K562 (cell line): ENCODE measurements around the gene WFDC12. TPM values are rescaled to one million over a fixed set of nuclear protein-coding genes. Genes with fewer than 3 reads are reported as not detected.

ENCODE experiments used
- ATAC-seq: fragments of 200-7000 bp; cut with Tn5 transposase; 3 replicates; pipeline ENCODE4 v1.9.1; 2020; ENCODE audit warnings: moderate library complexity
- BruUV-seq: library from RNA; stranded (reverse); fragments of 400-500 nt; replicated peaks from 2 replicates; lab custom pipeline; 2021; lab: Mats Ljungman, UMichigan
- CTCF ChIA-PET: fragments of 300-600 bp; formaldehyde crosslinking; extraction: SDS; loops from one replicate; lab custom pipeline; 2021; ENCODE audit warnings: low intra/inter-chr PET ratio; lab: Yijun Ruan, JAX
- POLR2A ChIA-PET: fragments of 300-600, 350-650 bp; sonication (Branson Sonifier 250); formaldehyde crosslinking; extraction: SDS; loops from one replicate; lab custom pipeline; 2021; ENCODE audit warnings: antibody characterized with exemption, inconsistent platforms; lab: Yijun Ruan, JAX
- DNase-seq, 4 experiments: peaks; one replicate each; pipeline versions ENCODE4 v3.0.0 to v3.0.0-alpha.2; 2011 to 2018; ENCODE audit warnings: low spot score in 3 of 4, mixed read lengths in 3 of 4; ENCODE audit errors: extremely low read depth in 1 of 4
- FAIRE-seq: peaks from 2 replicates; lab custom pipeline; 2011; peaks lifted over from hg19 to GRCh38; lab: Jason Lieb, UNC
- H2AFZ ChIP-seq: 2 replicates; pipeline ENCODE4 v1.6.0; 2011; ENCODE audit warnings: low read depth, low read length, control low read depth, inconsistent platforms
- H3K27ac ChIP-seq: fragments of 200-600 bp; 3 replicates; pipeline ENCODE4 v1.8.0; 2011; ENCODE audit warnings: low read depth, mild to moderate bottlenecking, control low read depth, inconsistent platforms, low read length, moderate library complexity, mixed read lengths; ENCODE audit errors: extremely low read depth
- H3K27me3 ChIP-seq, 2 experiments: fragments of 300-600 bp in 1 of 2; 2 replicates in 1 of 2; 3 replicates in 1 of 2; pipeline versions ENCODE4 v1.6.0 to v1.8.0; 2011; ENCODE audit warnings: inconsistent platforms in 2 of 2, low read length in 2 of 2, mild to moderate bottlenecking in 1 of 2, mixed read lengths in 1 of 2, moderate library complexity in 1 of 2; ENCODE audit not compliant: control insufficient read depth in 2 of 2, insufficient read depth in 2 of 2
- H3K36me3 ChIP-seq: fragments of 300-600 bp; 3 replicates; pipeline ENCODE4 v1.8.0; 2011; ENCODE audit warnings: mild to moderate bottlenecking, low read length, inconsistent platforms; ENCODE audit not compliant: control insufficient read depth, insufficient read depth
- H3K4me1 ChIP-seq, 2 experiments: fragments of 200-600 bp in 1 of 2; replicated peaks in 1 of 2; 2 replicates in 1 of 2; 3 replicates in 1 of 2; pipeline versions ENCODE4 v1.5.1 to v1.8.0; 2011; ENCODE audit warnings: inconsistent platforms in 2 of 2, low read length in 2 of 2, mild to moderate bottlenecking in 1 of 2, mixed read lengths in 1 of 2, moderate library complexity in 1 of 2; ENCODE audit not compliant: control insufficient read depth in 2 of 2, insufficient read depth in 2 of 2
- H3K4me2 ChIP-seq: 2 replicates; pipeline ENCODE4 v1.6.1; 2011; ENCODE audit warnings: low read length, control low read depth, inconsistent platforms, mixed read lengths; ENCODE audit not compliant: insufficient read depth
- H3K4me3 ChIP-seq: fragments of 200-600 bp; sonication (generic), shearing (Covaris generic); 2 replicates; pipeline ENCODE4 v1.5.1; 2016; ENCODE audit warnings: control low read depth, inconsistent platforms
- H3K79me2 ChIP-seq: fragments of 200-600 bp; 3 replicates; pipeline ENCODE4 v1.8.0; 2011; ENCODE audit warnings: low read length, inconsistent platforms; ENCODE audit not compliant: control insufficient read depth, insufficient read depth
- H3K9ac ChIP-seq, 2 experiments: 2 replicates each; pipeline versions ENCODE4 v1.6.0 to v1.6.1; 2011; ENCODE audit warnings: low read depth in 2 of 2, low read length in 2 of 2, control low read depth in 1 of 2, inconsistent platforms in 1 of 2, mild to moderate bottlenecking in 1 of 2, mixed read lengths in 1 of 2; ENCODE audit not compliant: insufficient read depth in 1 of 2
- H3K9me1 ChIP-seq: one replicate; pipeline ENCODE4 v1.6.0; 2011; ENCODE audit warnings: inconsistent platforms, mild to moderate bottlenecking, low read length, moderate library complexity; ENCODE audit not compliant: control insufficient read depth, insufficient read depth
- H3K9me3 ChIP-seq: replicated peaks from 2 replicates; pipeline ENCODE4 v1.5.1; 2011; ENCODE audit warnings: low read depth, low read length, inconsistent platforms; ENCODE audit not compliant: control insufficient read depth, insufficient read depth
- H4K20me1 ChIP-seq: replicated peaks from 2 replicates; pipeline ENCODE4 v1.6.1; 2011; ENCODE audit warnings: low read length, inconsistent platforms, mixed read lengths; ENCODE audit not compliant: control insufficient read depth, insufficient read depth
- MECOM ChIP-seq: fragments of 250-450 bp; sonication (Bioruptor Pico); IDR thresholded peaks from 2 replicates; pipeline ENCODE4 v1.8.0; 2022; ENCODE audit warnings: inconsistent platforms
- WGBS: fragments of 100-300 bp; shearing (Covaris generic); methylation state at CpG from one replicate; pipeline ENCODE4 v1.1.6; 2016; ENCODE audit warnings: low coverage, mixed read lengths; ENCODE audit not compliant: insufficient coverage; ENCODE audit errors: missing lambda C conversion rate; 5-methylcytosine and 5-hydroxymethylcytosine counted together
- in situ Hi-C: fragments of 300-500 bp; cut with MboI; formaldehyde crosslinking; loops from 4 replicates; pipeline ENCODE4 v1.15.0; 2018; ENCODE audit warnings: inconsistent platforms, mixed read lengths
- intact Hi-C: fragments of 100-400 bp; cut with micrococcal nuclease; formaldehyde crosslinking; loops from 2 replicates; pipeline ENCODE4 v1.14.2; 2022
- polyA plus RNA-seq, 8 experiments: library from polyadenylated mRNA; depleted of rRNA in 4 of 8; stranded (reverse) in 5 of 8; unstranded in 3 of 8; fragments of >200 nt; fragmentation: Nextera tagmentation in 2 of 8; fragmentation: Illumina TruSeq in 1 of 8; extraction: Ambion mirVana in 2 of 8; extraction: Trizol in 1 of 8; gene quantifications; 2 replicates each; pipeline versions ENCODE4 v1.2.1 to v1.2.3, GENCODE V29; 2011 to 2014; ENCODE audit warnings: inconsistent platforms in 1 of 8, missing spikeins in 1 of 8
- total RNA-seq, 7 experiments: library from RNA; depleted of rRNA in 6 of 7; stranded (reverse); fragments of >200 nt in 6 of 7; fragmentation: Illumina TruSeq in 2 of 7; extraction: Trizol in 2 of 7; gene quantifications; 2 replicates each; pipeline versions ENCODE4 v1.2.1 to v1.2.3, GENCODE V29; 2011 to 2021; ENCODE audit warnings: low replicate concordance in 1 of 7
- TF ChIP-seq, protein P1 (sequence below): sonication (generic); formaldehyde crosslinking; IDR thresholded peaks from 2 replicates; pipeline ENCODE4 v1.8.1; 2023; ENCODE audit warnings: mild to moderate bottlenecking, missing genetic modification reagents
- TF ChIP-seq, protein P2 (sequence below): fragments of 450-650 bp; IDR thresholded peaks from 2 replicates; pipeline ENCODE4 v1.6.1; 2016

WFDC12 gene
- total and polyA plus RNA-seq, 9 of the 15 experiments (the other 6 are each of a cell fraction or from before 2014, with no cell fraction given), result not detected

DNA sequence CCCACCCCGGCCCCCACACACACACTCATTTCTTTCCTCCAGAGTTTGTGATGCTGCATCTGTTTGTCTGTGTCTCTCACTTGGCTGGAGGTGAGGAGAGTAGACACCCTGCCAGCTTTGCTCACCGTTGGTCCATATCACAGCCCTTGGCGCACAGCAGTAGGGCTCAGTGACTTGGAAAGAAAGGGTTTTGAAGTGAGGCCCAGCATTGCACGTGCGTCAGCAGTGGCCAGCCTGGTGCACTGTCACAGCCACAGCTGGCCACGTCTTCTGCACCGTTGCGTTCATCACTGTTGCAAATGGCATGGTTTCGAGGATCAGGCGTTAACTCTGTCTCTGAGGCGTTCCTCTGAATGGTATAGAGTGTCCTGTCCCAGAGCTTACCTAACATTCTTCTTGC is 13.0 kb downstream of the WFDC12 start:
- in situ Hi-C loops, result no loop called here
- no TSS peak for BruUV-seq

More for the DNA sequence above, 13.0 kb downstream of the WFDC12 start:
- no peak for FAIRE-seq
- intact Hi-C loops, result loop anchor here (5.0 kb wide), 2 partner anchors 69 to 99 kb away; no protein-coding TSS in a partner anchor
- ATAC-seq, result no peak
- TF ChIP-seq, protein P1, sequence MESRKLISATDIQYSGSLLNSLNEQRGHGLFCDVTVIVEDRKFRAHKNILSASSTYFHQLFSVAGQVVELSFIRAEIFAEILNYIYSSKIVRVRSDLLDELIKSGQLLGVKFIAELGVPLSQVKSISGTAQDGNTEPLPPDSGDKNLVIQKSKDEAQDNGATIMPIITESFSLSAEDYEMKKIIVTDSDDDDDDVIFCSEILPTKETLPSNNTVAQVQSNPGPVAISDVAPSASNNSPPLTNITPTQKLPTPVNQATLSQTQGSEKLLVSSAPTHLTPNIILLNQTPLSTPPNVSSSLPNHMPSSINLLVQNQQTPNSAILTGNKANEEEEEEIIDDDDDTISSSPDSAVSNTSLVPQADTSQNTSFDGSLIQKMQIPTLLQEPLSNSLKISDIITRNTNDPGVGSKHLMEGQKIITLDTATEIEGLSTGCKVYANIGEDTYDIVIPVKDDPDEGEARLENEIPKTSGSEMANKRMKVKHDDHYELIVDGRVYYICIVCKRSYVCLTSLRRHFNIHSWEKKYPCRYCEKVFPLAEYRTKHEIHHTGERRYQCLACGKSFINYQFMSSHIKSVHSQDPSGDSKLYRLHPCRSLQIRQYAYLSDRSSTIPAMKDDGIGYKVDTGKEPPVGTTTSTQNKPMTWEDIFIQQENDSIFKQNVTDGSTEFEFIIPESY (CRISPR knock-in tag), result no peak
- no peak for TF ChIP-seq MECOM (CRISPR knock-in tag)
- TF ChIP-seq, protein P2, sequence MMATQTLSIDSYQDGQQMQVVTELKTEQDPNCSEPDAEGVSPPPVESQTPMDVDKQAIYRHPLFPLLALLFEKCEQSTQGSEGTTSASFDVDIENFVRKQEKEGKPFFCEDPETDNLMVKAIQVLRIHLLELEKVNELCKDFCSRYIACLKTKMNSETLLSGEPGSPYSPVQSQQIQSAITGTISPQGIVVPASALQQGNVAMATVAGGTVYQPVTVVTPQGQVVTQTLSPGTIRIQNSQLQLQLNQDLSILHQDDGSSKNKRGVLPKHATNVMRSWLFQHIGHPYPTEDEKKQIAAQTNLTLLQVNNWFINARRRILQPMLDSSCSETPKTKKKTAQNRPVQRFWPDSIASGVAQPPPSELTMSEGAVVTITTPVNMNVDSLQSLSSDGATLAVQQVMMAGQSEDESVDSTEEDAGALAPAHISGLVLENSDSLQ, result no peak
- TF ChIP-seq, all 486 proteins: peak for 0
- Histone ChIP-seq H3K9me1 (no peaks in the 10 kb centered on the region), H3K4me3 (no peak overlapping the region), H2AFZ (no peak overlapping the region), H4K20me1 (no peaks in the 10 kb centered on the region), H3K27me3 (peaks cover 14 to 51% of the 10 kb centered on the region in 2 experiments; a peak in 4 of 5 replicates), H3K9ac (no peak overlapping the region), H3K36me3 (no peaks in the 10 kb centered on the region), H3K4me1 (peaks cover 0 to 3% of the 10 kb centered on the region in 2 experiments; a peak in 1 of 5 replicates), H3K9me3 (no peaks in the 10 kb centered on the region), H3K27ac (no peak overlapping the region), H3K4me2 (no peak overlapping the region), H3K79me2 (no peaks in the 10 kb centered on the region)
- POLR2A ChIA-PET, result interaction anchor here (0.5 to 1.4 kb wide), 3 partner anchors 10 to 553 kb away, joined by 3 read pairs; no protein-coding TSS in a partner anchor
- CTCF ChIA-PET, result interaction anchor here (0.6 to 0.8 kb wide), 2 partner anchors 100 to 367 kb away, joined by 3 to 4 read pairs; no protein-coding TSS in a partner anchor
- DNase-seq, result no peak
- 8% methylated on average over 10 of the region's 11 CpGs for WGBS
